Skeletal muscle cell (primary cell): ENCODE measurements around the gene QRFP.

ENCODE experiments used
- DNase-seq: peaks from one replicate; pipeline ENCODE4 v3.0.0-alpha.2; 2010; ENCODE audit warnings: low read depth
- H3K4me3 ChIP-seq: 2 replicates; pipeline ENCODE4 v1.5.1; 2011; ENCODE audit warnings: low read depth, mild to moderate bottlenecking, control low read depth, low read length, moderate library complexity

Gene QRFP

DNA sequence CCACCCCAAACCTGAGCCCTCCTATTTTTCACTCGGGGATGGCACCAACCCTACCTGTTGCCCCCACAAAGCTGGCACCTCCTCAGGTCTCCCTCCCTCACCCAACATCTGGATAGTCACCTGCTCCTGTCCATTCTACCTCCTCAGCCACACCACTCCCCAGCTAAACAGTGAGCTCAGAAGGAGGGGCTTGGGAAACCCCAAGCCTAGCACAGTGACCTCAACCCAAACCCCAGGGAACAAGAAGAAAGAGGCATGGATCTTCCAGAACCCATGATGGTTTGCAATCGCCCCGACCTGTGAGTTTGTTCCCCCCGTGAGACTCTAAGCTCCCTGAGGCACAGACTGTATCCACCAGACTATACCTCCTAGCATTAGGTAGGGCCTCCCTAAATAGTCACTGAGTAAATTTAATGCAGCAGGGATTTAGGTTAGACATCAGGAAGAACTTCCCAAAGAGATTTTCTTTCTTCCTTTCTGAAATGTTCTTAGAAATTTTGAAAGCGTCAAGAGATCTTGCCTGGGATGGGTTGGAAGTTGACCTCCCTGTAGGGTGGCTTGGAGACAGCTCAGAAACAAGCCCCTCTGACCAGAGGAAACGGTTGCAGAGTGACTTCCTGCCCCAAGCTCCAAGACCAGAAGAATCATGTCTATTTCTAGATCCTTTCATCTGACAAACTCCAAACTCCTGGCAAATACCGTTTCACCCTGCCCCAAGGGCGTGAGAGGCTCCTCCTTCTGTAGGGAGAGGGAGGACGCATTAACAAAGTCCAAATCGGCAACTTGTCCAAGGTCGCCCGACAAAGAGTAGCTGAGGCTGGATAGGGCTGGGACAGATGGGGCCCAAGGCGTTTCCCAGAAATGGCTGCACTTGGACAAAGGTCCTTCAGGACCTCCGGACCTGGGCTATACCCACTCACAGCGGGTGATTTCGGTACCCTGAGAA lies 38.4 kb upstream of the QRFP start:
- H3K4me3 ChIP-seq: no peak overlapping the region
- no peak for DNase-seq

- H3K4me3 ChIP-seq: no peak overlapping the region
- no peak for DNase-seq
Observed at GRCh38 chr9:130934246-130934645, 37.6 kb upstream of the QRFP start.

DNA sequence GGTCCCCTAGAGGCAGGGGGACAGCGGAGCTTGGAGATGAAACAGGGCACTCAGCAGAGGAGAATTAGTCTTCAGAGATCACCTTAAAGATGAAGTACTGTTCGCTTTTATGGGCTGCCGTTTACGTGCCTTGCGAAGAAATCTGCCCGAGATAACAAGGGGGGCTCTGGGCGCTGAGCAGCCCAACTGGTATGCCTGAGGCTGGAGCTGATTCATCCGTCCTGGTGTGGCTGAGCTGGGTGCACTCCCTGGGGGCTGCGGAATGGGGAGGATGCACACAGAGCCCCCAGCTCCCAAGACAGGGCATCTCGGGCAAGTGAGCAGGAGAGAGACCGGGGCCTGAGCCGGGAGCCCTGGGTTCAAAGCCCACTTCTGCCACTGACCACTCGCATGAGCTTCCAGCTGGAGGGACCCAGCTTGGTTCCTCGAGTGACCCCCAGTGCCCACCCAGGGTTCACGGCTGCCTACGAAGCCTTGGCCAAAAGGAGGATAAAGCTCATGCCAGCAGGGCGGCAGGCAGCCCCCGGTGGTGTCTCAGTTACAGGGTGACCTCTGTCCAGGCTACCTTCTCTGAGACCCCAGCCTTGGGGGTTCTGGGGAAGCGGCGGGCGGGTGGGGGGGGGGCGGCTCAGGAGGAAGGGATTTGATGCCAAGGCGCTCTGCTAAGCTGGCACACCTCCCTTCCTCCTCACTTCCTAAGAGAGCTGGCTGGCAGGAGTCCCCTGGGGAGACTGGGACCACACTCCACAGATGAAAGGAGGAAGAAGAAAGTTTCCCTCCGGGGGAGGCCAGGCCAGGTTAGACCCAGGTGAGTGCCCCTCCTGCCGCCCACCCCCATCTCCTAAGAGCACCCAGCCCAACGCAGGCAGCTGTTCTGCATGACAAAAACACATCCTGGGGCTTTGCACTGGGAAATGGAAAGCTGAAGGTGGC lies 36.8 kb upstream of the QRFP start:
- H3K4me3 ChIP-seq: no peak overlapping the region
- no peak for DNase-seq

GRCh38 chr9:130932255-130933079 lies 35.9 kb upstream of the QRFP start:
- DNase-seq: no peak
- no peak overlapping the region for H3K4me3 ChIP-seq

- H3K4me3 ChIP-seq: no peak overlapping the region
- DNase-seq: no peak
Observed at GRCh38 chr9:130931508-130932254, 35.1 kb upstream of the QRFP start.

GRCh38 chr9:130930804-130931349 lies 34.3 kb upstream of the QRFP start:
- H3K4me3 ChIP-seq: no peak overlapping the region
- DNase-seq: no peak

DNA sequence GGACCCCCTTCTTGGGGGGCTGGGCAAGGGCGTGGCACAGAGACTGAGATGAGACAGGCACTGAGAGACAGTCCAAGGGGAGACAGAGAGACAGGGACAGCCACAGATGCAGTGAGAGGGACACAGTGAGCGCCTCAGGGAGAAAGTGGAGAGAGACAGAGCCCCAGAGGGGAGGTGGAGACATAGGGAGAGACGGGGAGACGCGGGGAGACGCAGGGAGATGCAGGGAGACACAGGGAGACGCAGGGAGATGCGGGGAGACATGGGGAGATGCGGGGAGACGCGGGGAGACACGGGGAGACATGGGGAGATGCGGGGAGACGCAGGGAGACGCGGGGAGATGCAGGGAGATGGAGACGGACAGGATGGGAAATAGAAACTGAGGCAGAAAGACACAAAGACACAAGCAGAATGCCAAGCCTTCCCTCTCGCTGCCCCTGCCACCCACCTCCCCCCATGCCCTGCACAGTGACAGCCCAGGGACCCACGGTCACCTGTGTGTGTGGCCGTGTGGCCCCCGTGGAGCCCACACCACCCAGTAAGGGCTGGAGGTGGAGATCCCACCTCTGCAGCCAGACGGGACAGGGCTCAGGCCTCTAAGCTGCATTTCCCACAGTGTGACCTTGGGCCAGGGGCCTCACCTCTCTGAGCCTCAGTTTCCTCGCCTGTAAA lies 33.7 kb upstream of the QRFP start:
- H3K4me3 ChIP-seq: no peak overlapping the region
- no peak for DNase-seq

DNA sequence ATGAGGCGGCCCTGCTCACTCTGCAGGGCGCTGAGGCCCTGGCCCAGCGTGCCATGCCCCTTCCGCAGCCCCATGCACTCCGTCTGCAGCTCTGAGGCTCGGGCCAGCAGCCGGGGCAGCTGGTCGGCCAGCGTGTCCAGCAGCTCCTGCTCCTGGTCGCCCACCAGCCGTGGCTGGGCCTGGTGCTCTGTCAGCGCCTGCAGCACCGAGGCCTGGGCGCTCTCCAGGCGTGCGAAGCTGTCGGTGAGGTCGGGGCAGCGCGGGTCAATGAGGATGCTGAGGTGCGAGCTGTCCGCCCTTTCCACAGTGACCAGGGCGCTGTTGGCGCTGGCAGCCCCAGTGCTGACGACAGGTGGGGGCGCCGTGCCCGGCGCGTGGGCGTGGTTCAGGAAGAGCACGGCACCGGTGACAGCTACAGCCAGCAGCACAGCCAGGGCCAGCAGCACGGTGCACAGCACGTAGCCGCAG lies 33.0 kb upstream of the QRFP start:
- DNase-seq: no peak
- no peak overlapping the region for H3K4me3 ChIP-seq

DNA sequence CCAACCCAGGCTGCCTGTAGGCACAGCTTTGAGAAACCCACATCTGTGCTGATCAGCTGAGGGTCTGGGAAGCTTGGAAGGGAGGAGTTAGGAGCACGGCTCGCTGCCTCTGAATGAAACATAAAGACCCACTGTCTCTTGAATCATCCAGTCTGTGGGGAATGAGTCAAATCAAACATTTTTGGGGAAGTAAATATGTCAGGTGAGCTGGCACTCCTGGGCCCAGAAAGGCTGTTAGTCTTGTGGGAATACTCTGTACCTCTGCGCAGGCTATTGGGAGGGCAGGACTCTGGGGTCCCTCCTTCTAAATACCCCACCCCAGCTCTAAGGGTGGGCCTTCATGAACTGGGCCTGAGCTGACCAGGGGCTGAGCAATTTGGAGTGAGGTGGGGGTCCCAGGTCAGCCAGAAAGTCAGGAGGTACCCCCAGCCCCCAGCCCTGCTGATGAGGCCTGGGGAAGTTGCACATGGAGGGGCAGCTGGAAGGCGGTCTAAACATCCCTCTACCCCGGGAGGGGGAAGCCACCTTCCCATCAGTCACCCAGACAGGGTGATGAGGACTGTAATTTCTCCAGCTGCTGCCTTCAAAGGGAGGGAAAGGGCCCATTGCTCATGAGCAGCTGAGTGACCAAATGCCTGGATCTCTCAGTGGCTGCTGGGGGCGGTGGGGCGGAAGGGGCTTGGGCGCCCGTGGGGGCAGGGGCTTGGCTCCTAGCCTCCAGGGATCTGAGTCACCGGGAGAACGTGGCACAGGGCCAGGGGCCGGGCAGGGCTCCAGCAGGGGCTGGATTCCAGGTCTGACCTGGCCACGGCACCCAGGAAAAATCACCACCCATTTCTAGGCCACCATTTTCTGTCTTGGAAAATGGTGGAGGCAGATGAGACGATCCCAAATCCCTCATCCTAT lies 31.6 kb upstream of the QRFP start:
- H3K4me3 ChIP-seq: no peak overlapping the region
- DNase-seq: no peak

DNA sequence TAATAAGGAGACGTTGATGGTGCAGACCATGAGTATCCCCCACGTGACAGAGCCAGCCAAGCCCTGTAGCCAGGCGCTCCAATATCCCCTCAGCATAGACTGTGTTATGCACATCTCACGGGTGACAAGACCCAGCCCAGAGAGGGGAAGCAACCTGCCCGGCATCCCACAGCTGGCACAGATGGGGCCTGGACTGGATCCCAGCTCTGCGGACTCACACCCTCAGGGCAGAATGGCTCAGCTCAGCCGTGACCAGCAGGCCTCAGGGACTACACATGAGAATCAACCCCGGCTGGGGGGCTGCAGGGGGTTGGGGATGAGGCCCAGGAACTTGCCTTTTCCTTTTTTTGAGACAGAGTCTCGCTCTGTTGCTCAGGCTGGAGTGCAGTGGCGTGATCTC lies 30.7 kb upstream of the QRFP start:
- DNase-seq: no peak
- no peak overlapping the region for H3K4me3 ChIP-seq

DNA sequence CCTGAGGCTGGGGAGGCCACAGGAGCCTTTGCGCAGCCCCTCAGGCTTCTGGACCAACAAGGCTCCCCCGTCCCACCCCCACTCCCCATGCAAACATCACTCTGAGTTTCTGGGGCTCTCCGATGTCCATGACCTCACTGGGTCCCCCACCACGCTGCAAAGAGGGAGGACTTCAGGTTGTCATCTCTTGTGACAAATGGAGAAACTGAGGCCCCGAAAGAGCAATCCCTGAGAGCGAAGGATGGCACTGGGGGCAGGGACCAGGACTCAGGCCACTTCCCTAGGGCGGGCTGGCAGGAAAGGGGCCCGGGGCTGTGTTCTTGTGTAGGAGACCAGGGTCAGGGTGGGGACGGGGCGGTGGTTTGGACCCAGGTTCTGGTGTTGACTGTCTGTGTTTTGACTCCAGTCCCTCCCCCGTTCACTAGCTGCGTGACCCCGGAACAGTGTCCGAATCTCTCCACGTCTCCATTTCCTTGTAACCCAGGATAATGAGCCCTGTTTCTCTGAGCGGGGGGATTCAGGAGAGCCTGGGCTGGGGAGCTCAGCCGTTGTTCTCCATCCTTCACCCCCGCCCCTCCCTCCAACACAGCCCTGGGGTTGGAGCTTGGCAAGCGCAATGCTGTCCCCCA lies 28.6 kb upstream of the QRFP start:
- DNase-seq: no peak
- no peak overlapping the region for H3K4me3 ChIP-seq

- no peak for DNase-seq
Observed at GRCh38 chr9:130924448-130924788, 27.8 kb upstream of the QRFP start.

GRCh38 chr9:130923611-130924447 lies 27.2 kb upstream of the QRFP start:
- no peak overlapping the region for H3K4me3 ChIP-seq
- DNase-seq: no peak

More at GRCh38 chr9:130924448-130924788, 27.8 kb upstream of the QRFP start:
- H3K4me3 ChIP-seq: no peak overlapping the region

DNA sequence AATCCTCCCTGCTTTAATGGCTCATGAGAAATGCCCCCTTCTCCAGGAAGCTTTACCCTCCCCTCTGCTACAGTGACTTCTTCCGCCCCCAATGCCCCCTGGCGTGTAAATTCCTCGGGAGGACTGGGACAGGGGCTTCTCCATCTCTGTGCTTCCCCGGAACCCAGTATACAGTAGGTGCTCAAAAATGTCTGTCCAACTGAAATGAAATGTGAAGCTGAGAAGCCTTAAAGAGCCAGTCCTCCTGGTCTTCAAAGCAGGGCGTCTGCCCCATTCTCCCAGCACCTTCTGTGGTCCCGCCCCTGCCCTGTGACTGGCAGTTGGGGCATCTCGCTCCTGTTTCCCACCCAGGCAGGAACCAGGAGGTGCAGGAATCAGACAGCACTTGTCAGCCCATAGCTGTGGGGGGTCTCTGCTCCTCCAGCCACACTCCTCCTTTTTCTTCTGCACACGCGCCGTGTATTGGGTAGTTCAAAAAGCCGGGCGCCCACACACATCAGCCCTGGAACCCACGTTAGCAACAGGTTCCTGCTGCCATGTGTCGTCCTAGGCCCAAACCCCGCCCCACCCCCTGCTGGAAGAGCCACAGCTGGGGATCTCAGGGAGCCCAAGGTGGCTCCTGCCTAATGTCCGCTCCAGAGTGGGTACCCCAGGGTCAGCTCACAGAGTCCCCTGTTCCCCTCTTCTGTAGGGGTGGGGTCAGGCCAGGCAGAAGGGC lies 26.4 kb upstream of the QRFP start:
- no peak for DNase-seq
- H3K4me3 ChIP-seq: no peak overlapping the region
